Measurements from ENCODE around the gene GHRHR. TPM values are rescaled to one million over a fixed set of nuclear protein-coding genes. Genes with fewer than 3 reads are reported as not detected.

The GHRHR gene
- total and polyA plus RNA-seq, 9 donors: not detected

GRCh38 chr7:30925913-30926312 is 37.8 kb upstream of the GHRHR start:
- Histone ChIP-seq H3K27ac (no peak overlapping the region), H3K4me1 (ENCODE audit: insufficient read depth) (peaks cover 2% of the 10 kb centered on the region), H3K4me3 (no peak overlapping the region), H3K36me3 (no peaks in the 10 kb centered on the region), H3K27me3 (no peaks in the 10 kb centered on the region), H3K9me3 (no peaks in the 10 kb centered on the region)
- DNase-seq: peak; percentile 3 to 14 (median 8)
- intact Hi-C loops (cut with DNase I): no loop called here
- no peak for TF ChIP-seq POLR2A (IDR thresholded peaks at IDR 0.05)
- no peak for TF ChIP-seq EP300 (IDR thresholded peaks at IDR 0.05)
- no peak for TF ChIP-seq CTCF (IDR thresholded peaks at IDR 0.05)
- 83 to 92% (median 91%) methylated on average over 5 of the region's 5 CpGs for WGBS, 3 donors

GRCh38 chr7:30926313-30926712 is 37.4 kb upstream of the GHRHR start:
- intact Hi-C loops (cut with DNase I): no loop called here
- DNase-seq: peak in 4 of 5 donors; percentile 3 to 21 (median 6)
- peaks cover 2% of the 10 kb centered on the region for H3K4me1 ChIP-seq (ENCODE audit: insufficient read depth)
- H3K4me3 ChIP-seq: no peak overlapping the region
- H3K9me3 ChIP-seq: no peaks in the 10 kb centered on the region
- no peak overlapping the region for H3K27ac ChIP-seq
- no peaks in the 10 kb centered on the region for H3K36me3 ChIP-seq
- TF ChIP-seq POLR2A (IDR thresholded peaks at IDR 0.05) (no peak), CTCF (IDR thresholded peaks at IDR 0.05) (no peak), EP300 (IDR thresholded peaks at IDR 0.05) (no peak)
- H3K27me3 ChIP-seq: no peaks in the 10 kb centered on the region
- 83 to 90% (median 89%) methylated on average over 5 of the region's 5 CpGs for WGBS, 3 donors

- peak in 4 of 5 donors; percentile 1 to 14 (median 4) for DNase-seq
- WGBS, 3 donors: 86 to 92% (median 89%) methylated on average over 3 of the region's 3 CpGs
- TF ChIP-seq POLR2A (IDR thresholded peaks at IDR 0.05): no peak
- TF ChIP-seq CTCF (IDR thresholded peaks at IDR 0.05): no peak
- TF ChIP-seq EP300 (IDR thresholded peaks at IDR 0.05): no peak
- H3K36me3 ChIP-seq: no peaks in the 10 kb centered on the region
- H3K27ac ChIP-seq: no peak overlapping the region
- H3K27me3 ChIP-seq: no peaks in the 10 kb centered on the region
- no peaks in the 10 kb centered on the region for H3K9me3 ChIP-seq
- H3K4me1 ChIP-seq (ENCODE audit: insufficient read depth): peaks cover 2% of the 10 kb centered on the region
- intact Hi-C loops (cut with DNase I): no loop called here
- H3K4me3 ChIP-seq: no peak overlapping the region
Observed at GRCh38 chr7:30927040-30927439, 36.7 kb upstream of the GHRHR start.

- Histone ChIP-seq H3K27ac (no peak overlapping the region), H3K4me3 (no peak overlapping the region), H3K4me1 (ENCODE audit: insufficient read depth) (peaks cover 2% of the 10 kb centered on the region), H3K9me3 (no peaks in the 10 kb centered on the region), H3K36me3 (no peaks in the 10 kb centered on the region), H3K27me3 (no peaks in the 10 kb centered on the region)
- 68 to 76% (median 75%) methylated on average over 3 of the region's 3 CpGs for WGBS, 3 donors
- TF ChIP-seq POLR2A (IDR thresholded peaks at IDR 0.05) (no peak), CTCF (IDR thresholded peaks at IDR 0.05) (no peak), EP300 (IDR thresholded peaks at IDR 0.05) (no peak)
- intact Hi-C loops (cut with DNase I): no loop called here
- DNase-seq: peak in 1 of 5 donors; percentile 9
Observed at GRCh38 chr7:30927559-30927958, 36.2 kb upstream of the GHRHR start.
